ENCODE data around the gene PSTK.

Gene PSTK

GRCh38 chr10:123021517-123021916 lies 41.3 kb downstream of the PSTK start:
- Mint-ChIP-seq H3K27me3 (no peaks in the 10 kb centered on the region), H3K27ac (no peak overlapping the region), H3K4me3 (no peak overlapping the region), H3K4me1 (ENCODE audit: low read depth) (no peaks in the 10 kb centered on the region), H3K36me3 (ENCODE audit: low read depth) (no peaks in the 10 kb centered on the region), H3K9me3 (no peaks in the 10 kb centered on the region)
- no peak for DNase-seq

GRCh38 chr10:123024540-123024939 lies 44.3 kb downstream of the PSTK start:
- Mint-ChIP-seq H3K4me1 (ENCODE audit: low read depth) (no peaks in the 10 kb centered on the region), H3K9me3 (no peaks in the 10 kb centered on the region), H3K27me3 (no peaks in the 10 kb centered on the region), H3K27ac (no peak overlapping the region), H3K4me3 (no peak overlapping the region), H3K36me3 (ENCODE audit: low read depth) (no peaks in the 10 kb centered on the region)
- no peak for DNase-seq

GRCh38 chr10:123026302-123026701 lies 46.1 kb downstream of the PSTK start:
- H3K9me3 Mint-ChIP-seq: no peaks in the 10 kb centered on the region
- H3K27me3 Mint-ChIP-seq: no peaks in the 10 kb centered on the region
- no peaks in the 10 kb centered on the region for H3K36me3 Mint-ChIP-seq (ENCODE audit: low read depth)
- H3K27ac Mint-ChIP-seq: no peak overlapping the region
- H3K4me3 Mint-ChIP-seq: no peak overlapping the region
- H3K4me1 Mint-ChIP-seq (ENCODE audit: low read depth): no peaks in the 10 kb centered on the region
- no peak for DNase-seq

GRCh38 chr10:123027861-123028260 lies 47.7 kb downstream of the PSTK start:
- Mint-ChIP-seq H3K4me3 (no peak overlapping the region), H3K4me1 (ENCODE audit: low read depth) (no peaks in the 10 kb centered on the region)

GRCh38 chr10:123031124-123031523 lies 50.9 kb downstream of the PSTK start:
- no peaks in the 10 kb centered on the region for H3K9me3 Mint-ChIP-seq
- DNase-seq: no peak
- H3K27ac Mint-ChIP-seq: no peak overlapping the region
- peaks cover 15% of the 10 kb centered on the region for H3K36me3 Mint-ChIP-seq (ENCODE audit: low read depth)
- no peaks in the 10 kb centered on the region for H3K27me3 Mint-ChIP-seq
- no peaks in the 10 kb centered on the region for H3K4me1 Mint-ChIP-seq (ENCODE audit: low read depth)
- no peak overlapping the region for H3K4me3 Mint-ChIP-seq

More at GRCh38 chr10:123027861-123028260, 47.7 kb downstream of the PSTK start:
- Mint-ChIP-seq H3K9me3 (no peaks in the 10 kb centered on the region), H3K27me3 (no peaks in the 10 kb centered on the region), H3K36me3 (ENCODE audit: low read depth) (no peaks in the 10 kb centered on the region), H3K27ac (no peak overlapping the region)
- DNase-seq: no peak

- DNase-seq: no peak
- Mint-ChIP-seq H3K36me3 (ENCODE audit: low read depth) (peaks cover 33% of the 10 kb centered on the region), H3K4me1 (ENCODE audit: low read depth) (peaks cover 5% of the 10 kb centered on the region), H3K4me3 (no peak overlapping the region), H3K9me3 (no peaks in the 10 kb centered on the region), H3K27ac (no peak overlapping the region), H3K27me3 (no peaks in the 10 kb centered on the region)
Observed at GRCh38 chr10:123034332-123034731, 54.1 kb downstream of the PSTK start.

- Mint-ChIP-seq H3K36me3 (ENCODE audit: low read depth) (peaks cover 37% of the 10 kb centered on the region), H3K4me3 (no peak overlapping the region), H3K4me1 (ENCODE audit: low read depth) (peaks cover 6% of the 10 kb centered on the region), H3K27ac (no peak overlapping the region), H3K9me3 (no peaks in the 10 kb centered on the region), H3K27me3 (no peaks in the 10 kb centered on the region)
- no peak for DNase-seq
Observed at GRCh38 chr10:123035467-123036086, 55.4 kb downstream of the PSTK start.

GRCh38 chr10:123038782-123039631 lies 58.8 kb downstream of the PSTK start:
- no peaks in the 10 kb centered on the region for H3K27me3 Mint-ChIP-seq
- H3K9me3 Mint-ChIP-seq: no peaks in the 10 kb centered on the region
- peaks cover 6% of the 10 kb centered on the region for H3K4me1 Mint-ChIP-seq (ENCODE audit: low read depth)
- DNase-seq: no peak
- no peak overlapping the region for H3K4me3 Mint-ChIP-seq
- no peak overlapping the region for H3K27ac Mint-ChIP-seq
- H3K36me3 Mint-ChIP-seq (ENCODE audit: low read depth): peaks cover 55% of the 10 kb centered on the region

GRCh38 chr10:123039632-123039930 lies 59.4 kb downstream of the PSTK start:
- no peak for DNase-seq
- no peaks in the 10 kb centered on the region for H3K9me3 Mint-ChIP-seq
- H3K4me1 Mint-ChIP-seq (ENCODE audit: low read depth): peaks cover 6% of the 10 kb centered on the region
- no peaks in the 10 kb centered on the region for H3K27me3 Mint-ChIP-seq
- no peak overlapping the region for H3K4me3 Mint-ChIP-seq
- H3K36me3 Mint-ChIP-seq (ENCODE audit: low read depth): peaks cover 53% of the 10 kb centered on the region
- no peak overlapping the region for H3K27ac Mint-ChIP-seq
